GM12878 (cell line): ENCODE results near the gene XPNPEP3. TPM values are rescaled to one million over a fixed set of nuclear protein-coding genes. Genes with fewer than 3 reads are reported as not detected.

Experiments used
- ATAC-seq: fragments of 200-7000 bp; cut with Tn5 transposase; 3 replicates; pipeline ENCODE4 v1.9.1; 2020; ENCODE audit warnings: mild to moderate bottlenecking, moderate library complexity
- BruUV-seq: library from RNA; stranded (reverse); fragments of 400-500 nt; replicated peaks from 2 replicates; lab custom pipeline; 2021; lab: Mats Ljungman, UMichigan
- CTCF ChIA-PET: fragments of 300-600 bp; sonication (Branson Sonifier 250); formaldehyde crosslinking; extraction: SDS; loops from one replicate; lab custom pipeline; 2021; ENCODE audit warnings: inconsistent platforms; lab: Yijun Ruan, JAX
- POLR2A ChIA-PET: fragments of 350-600 bp; formaldehyde crosslinking; extraction: SDS; loops from one replicate; lab custom pipeline; 2021; ENCODE audit warnings: inconsistent platforms; lab: Charles Lee
- RAD21 ChIA-PET: fragments of 300-600 bp; sonication (Branson Sonifier 250); formaldehyde crosslinking; loops from one replicate; lab custom pipeline; 2023; ENCODE audit warnings: antibody characterized with exemption; ENCODE audit not compliant: unreplicated experiment; lab: Charles Lee
- SMC1A ChIA-PET: fragments of 300-600 bp; sonication (Branson Sonifier 250); formaldehyde crosslinking; loops from one replicate; lab custom pipeline; 2023; ENCODE audit not compliant: unreplicated experiment, uncharacterized antibody; lab: Charles Lee
- DNase-seq: peaks from one replicate; pipeline ENCODE4 v3.0.0-alpha.2; 2011; ENCODE audit warnings: low read depth, low spot score
- FAIRE-seq: peaks from 3 replicates; lab custom pipeline; 2011; peaks lifted over from hg19 to GRCh38; lab: Jason Lieb, UNC
- H2AFZ ChIP-seq: 2 replicates; pipeline ENCODE4 v1.6.0; 2011; ENCODE audit warnings: low read depth, low read length, control low read depth; ENCODE audit not compliant: control insufficient read depth
- H3K27ac ChIP-seq: 2 replicates; pipeline ENCODE4 v1.5.1; 2011; ENCODE audit warnings: control low read depth; ENCODE audit not compliant: control insufficient read depth, insufficient read depth
- H3K27me3 ChIP-seq, 2 experiments: replicated peaks in 1 of 2; 2 replicates each; pipeline versions ENCODE4 v1.6.0 to v1.6.1; 2011; ENCODE audit warnings: low read length in 1 of 2; ENCODE audit not compliant: control insufficient read depth in 2 of 2, insufficient read depth in 2 of 2
- H3K36me3 ChIP-seq, 2 experiments: 2 replicates each; pipeline ENCODE4 v1.5.1; 2011; ENCODE audit warnings: low read length in 1 of 2; ENCODE audit not compliant: control insufficient read depth in 2 of 2, insufficient read depth in 2 of 2
- H3K4me1 ChIP-seq: 2 replicates; pipeline ENCODE4 v1.6.1; 2011; ENCODE audit warnings: mild to moderate bottlenecking, low read length, moderate library complexity, mixed read lengths; ENCODE audit not compliant: control insufficient read depth, insufficient read depth
- H3K4me2 ChIP-seq: 2 replicates; pipeline ENCODE4 v1.6.0; 2011; ENCODE audit warnings: control low read depth; ENCODE audit not compliant: control insufficient read depth, insufficient read depth
- H3K4me3 ChIP-seq: fragments of 200-600 bp; sonication (generic); 2 replicates; pipeline ENCODE4 v1.5.1; 2016
- H3K79me2 ChIP-seq: 2 replicates; pipeline ENCODE4 v1.6.0; 2011; ENCODE audit warnings: low read length; ENCODE audit not compliant: control insufficient read depth, insufficient read depth
- H3K9ac ChIP-seq: 2 replicates; pipeline ENCODE4 v1.8.0; 2011; ENCODE audit warnings: low read length, control low read depth, mixed read lengths; ENCODE audit not compliant: control insufficient read depth, insufficient read depth
- H3K9me3 ChIP-seq: replicated peaks from 3 replicates; pipeline ENCODE4 v1.5.1; 2011; ENCODE audit warnings: mild to moderate bottlenecking, low read length; ENCODE audit not compliant: control insufficient read depth, insufficient read depth
- H4K20me1 ChIP-seq: 2 replicates; pipeline ENCODE4 v1.6.0; 2011; ENCODE audit not compliant: control insufficient read depth, insufficient read depth
- CREB1 ChIP-seq: IDR thresholded peaks from 2 replicates; pipeline ENCODE4 v1.6.1; 2012; ENCODE audit warnings: low read depth, mild to moderate bottlenecking, inconsistent platforms
- EED ChIP-seq: sonication (generic); IDR thresholded peaks from 2 replicates; pipeline ENCODE4 v1.6.1; 2016; ENCODE audit warnings: antibody characterized with exemption, low read depth
- POLR2AphosphoS2 ChIP-seq: IDR thresholded peaks from 2 replicates; pipeline ENCODE4 v1.6.1; 2011; ENCODE audit warnings: low read depth, mild to moderate bottlenecking, low read length, improper control_type of control experiment, moderate library complexity
- SMARCA5 ChIP-seq: fragments of 450-650 bp; IDR thresholded peaks from 2 replicates; pipeline ENCODE4 v1.6.1; 2017; ENCODE audit warnings: mild to moderate bottlenecking
- SREBF1 ChIP-seq: IDR thresholded peaks from 2 replicates; pipeline ENCODE4 v1.6.1; 2012; ENCODE audit warnings: mild to moderate bottlenecking, low read length
- ZNF207 ChIP-seq: fragments of 450-650 bp; IDR thresholded peaks from 2 replicates; pipeline ENCODE4 v1.6.1; 2014; ENCODE audit warnings: antibody characterized with exemption, mild to moderate bottlenecking, borderline replicate concordance
- WGBS: methylation state at CpG from one replicate; pipeline ENCODE4 v1.1.6; 2016; ENCODE audit warnings: low lambda C conversion rate; ENCODE audit not compliant: insufficient replicate concordance, insufficient coverage; ENCODE audit errors: missing lambda C conversion rate; 5-methylcytosine and 5-hydroxymethylcytosine counted together
- in situ Hi-C: fragments of 300-500 bp; cut with MboI; formaldehyde crosslinking; loops from 9 replicates; pipeline ENCODE4 v1.14.3; 2018; ENCODE audit warnings: mixed read lengths
- intact Hi-C: fragments of 100-400 bp; cut with micrococcal nuclease; formaldehyde crosslinking; loops from one replicate; pipeline ENCODE4 v1.14.2; 2022; ENCODE audit not compliant: unreplicated experiment
- polyA plus RNA-seq, 11 experiments: library from polyadenylated mRNA; depleted of rRNA in 4 of 11; unstranded in 6 of 11; stranded (reverse) in 5 of 11; fragments of >200 nt; fragmentation: Nextera tagmentation in 4 of 11; fragmentation: Illumina TruSeq in 1 of 11; extraction: Ambion mirVana in 4 of 11; extraction: Trizol in 1 of 11; gene quantifications; 1 replicate in 1 of 11; 2 replicates in 10 of 11; pipeline versions ENCODE4 v1.2.1 to v1.2.3, GENCODE V29; 2011 to 2016; ENCODE audit warnings: inconsistent platforms in 2 of 11, missing spikeins in 2 of 11, low read depth in 1 of 11
- total RNA-seq, 4 experiments: library from RNA; depleted of rRNA in 3 of 4; stranded (reverse); fragments of >200 nt in 3 of 4; fragmentation: Illumina TruSeq in 1 of 4; extraction: Trizol in 1 of 4; gene quantifications; 2 replicates each; pipeline versions ENCODE4 v1.2.1 to v1.2.3, GENCODE V29; 2013 to 2021
- TF ChIP-seq, protein P1 (sequence below): IDR thresholded peaks from 2 replicates; pipeline ENCODE4 v1.6.1; 2011; ENCODE audit warnings: low read depth, mild to moderate bottlenecking, low read length, moderate library complexity, borderline replicate concordance; ENCODE audit errors: extremely low read depth

XPNPEP3 gene
- total and polyA plus RNA-seq, 10 of the 15 experiments (the other 5 are each of a cell fraction or from before 2014, with no cell fraction given), result 6.7 to 19.9 (median 11.7) TPM

DNA sequence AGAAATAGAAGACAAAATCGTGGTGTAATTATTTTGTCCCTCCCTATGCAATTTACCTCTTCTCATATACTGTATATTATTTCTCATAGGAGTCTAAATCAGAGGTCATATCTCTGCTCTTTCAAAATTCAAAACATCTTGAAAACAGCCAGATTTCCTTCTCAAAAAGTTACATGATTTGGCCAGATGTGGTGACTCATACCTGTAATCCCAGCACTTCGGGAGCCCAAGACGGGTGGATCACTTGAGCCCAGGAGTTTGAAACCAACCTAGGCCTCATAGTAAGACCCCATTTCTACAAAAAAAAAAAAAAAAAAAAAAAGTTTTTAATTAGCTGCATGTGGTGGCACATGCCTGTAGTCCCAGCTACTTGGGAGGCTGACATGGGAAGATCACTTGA is 33.9 kb downstream of the XPNPEP3 start:
- Histone ChIP-seq H3K36me3 (peaks cover 0 to 6% of the 10 kb centered on the region in 2 experiments; a peak in 2 of 4 replicates), H4K20me1 (no peaks in the 10 kb centered on the region), H3K27ac (no peak overlapping the region), H3K79me2 (no peaks in the 10 kb centered on the region), H2AFZ (no peak overlapping the region), H3K4me1 (no peaks in the 10 kb centered on the region), H3K4me2 (no peak overlapping the region), H3K4me3 (no peak overlapping the region)
- in situ Hi-C loops, result loop anchor here (10.0 kb wide), 1 partner anchor 206 kb away; no protein-coding TSS in a partner anchor
- BruUV-seq, result no TSS peak
- CTCF ChIA-PET, result interaction anchor here (1.9 kb wide), 2 partner anchors 8 to 32 kb away, joined by 7 to 9 read pairs; no protein-coding TSS in a partner anchor
- POLR2A ChIA-PET, result interaction anchor here (0.6 kb wide), 2 partner anchors 12 to 48 kb away, joined by 3 read pairs; no protein-coding TSS in a partner anchor
- intact Hi-C loops, result loop anchor here (10.0 kb wide), 1 partner anchor 456 kb away; no protein-coding TSS in a partner anchor
- FAIRE-seq (no peak), ATAC-seq (no peak)
- no peak for TF ChIP-seq POLR2AphosphoS2
- TF ChIP-seq, protein P1, sequence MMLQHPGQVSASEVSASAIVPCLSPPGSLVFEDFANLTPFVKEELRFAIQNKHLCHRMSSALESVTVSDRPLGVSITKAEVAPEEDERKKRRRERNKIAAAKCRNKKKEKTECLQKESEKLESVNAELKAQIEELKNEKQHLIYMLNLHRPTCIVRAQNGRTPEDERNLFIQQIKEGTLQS, result no peak
- TF ChIP-seq ZNF207, result no peak
- TF ChIP-seq SREBF1, result no peak
- no peak for TF ChIP-seq CREB1
- no peak for TF ChIP-seq SMARCA5
- no peak for TF ChIP-seq EED
- TF ChIP-seq, all 136 proteins: peak for 0
- Histone ChIP-seq H3K9me3 (no peaks in the 10 kb centered on the region), H3K27me3 (no peaks in the 10 kb centered on the region), H3K9ac (no peak overlapping the region)
- DNase-seq, result no peak
- ChIA-PET RAD21 (no interaction called here), SMC1A (interaction anchor here (0.8 to 1.1 kb wide), 2 partner anchors 12 to 245 kb away, joined by 3 to 4 read pairs; no protein-coding TSS in a partner anchor)
- WGBS, result 87% methylated on average over 3 of the region's 3 CpGs
